COLO668 (cell line): ENCODE results near the gene SGSM1.
"Not testable (repeated sequence)": the region's sequence is repeated elsewhere in the genome, so short reads cannot be mapped to it uniquely, and the experiment has no call there.

Experiments
- DNase-seq: peaks from one replicate; lab custom pipeline; 2025; ENCODE audit not compliant: unreplicated experiment; lab: John Stamatoyannopoulos, UW

The SGSM1 gene

DNA sequence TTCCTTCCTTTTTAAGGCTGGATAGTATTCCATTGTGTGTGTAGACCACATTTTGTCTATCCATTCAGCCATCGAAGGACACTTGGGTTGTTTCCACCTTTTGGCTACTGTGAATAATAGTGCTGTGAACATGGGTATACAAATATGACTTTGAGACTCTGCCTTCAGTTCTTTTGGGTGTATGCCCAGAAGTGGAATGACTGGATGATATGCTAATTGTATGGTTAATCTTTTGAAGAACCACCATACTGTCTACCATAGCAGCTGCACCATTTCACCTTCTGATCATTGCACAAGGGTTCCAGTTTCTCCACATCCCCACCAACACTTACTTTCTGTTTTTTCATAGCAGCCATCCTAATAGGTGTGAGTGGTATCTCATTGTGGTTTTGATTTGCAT lies 30.3 kb downstream of the SGSM1 start:
- no peak for DNase-seq

GRCh38 chr22:24837517-24837916 lies 31.5 kb downstream of the SGSM1 start:
- not testable (repeated sequence) for DNase-seq

GRCh38 chr22:24841261-24841660 lies 35.2 kb downstream of the SGSM1 start:
- DNase-seq, result no peak

DNA sequence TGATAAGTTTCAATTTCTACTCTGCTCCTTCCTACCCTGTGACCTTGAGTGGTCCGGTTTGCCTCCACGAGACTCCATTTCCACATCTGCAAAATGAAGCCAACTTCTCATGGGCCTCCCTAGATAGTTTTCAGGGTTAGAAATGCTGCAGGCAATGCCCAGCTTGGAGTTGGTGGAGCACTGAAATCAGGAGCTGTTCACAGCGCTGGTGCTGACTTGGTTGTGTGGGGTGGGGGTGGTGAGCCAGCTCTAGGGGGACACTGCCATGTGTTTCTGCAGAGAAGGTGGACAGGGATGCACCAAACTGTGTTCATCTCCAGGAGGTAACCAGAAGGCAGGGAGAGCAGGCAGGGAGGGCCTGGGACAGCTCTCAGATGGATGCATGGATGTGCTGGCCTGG lies 37.0 kb downstream of the SGSM1 start:
- no peak for DNase-seq

DNA sequence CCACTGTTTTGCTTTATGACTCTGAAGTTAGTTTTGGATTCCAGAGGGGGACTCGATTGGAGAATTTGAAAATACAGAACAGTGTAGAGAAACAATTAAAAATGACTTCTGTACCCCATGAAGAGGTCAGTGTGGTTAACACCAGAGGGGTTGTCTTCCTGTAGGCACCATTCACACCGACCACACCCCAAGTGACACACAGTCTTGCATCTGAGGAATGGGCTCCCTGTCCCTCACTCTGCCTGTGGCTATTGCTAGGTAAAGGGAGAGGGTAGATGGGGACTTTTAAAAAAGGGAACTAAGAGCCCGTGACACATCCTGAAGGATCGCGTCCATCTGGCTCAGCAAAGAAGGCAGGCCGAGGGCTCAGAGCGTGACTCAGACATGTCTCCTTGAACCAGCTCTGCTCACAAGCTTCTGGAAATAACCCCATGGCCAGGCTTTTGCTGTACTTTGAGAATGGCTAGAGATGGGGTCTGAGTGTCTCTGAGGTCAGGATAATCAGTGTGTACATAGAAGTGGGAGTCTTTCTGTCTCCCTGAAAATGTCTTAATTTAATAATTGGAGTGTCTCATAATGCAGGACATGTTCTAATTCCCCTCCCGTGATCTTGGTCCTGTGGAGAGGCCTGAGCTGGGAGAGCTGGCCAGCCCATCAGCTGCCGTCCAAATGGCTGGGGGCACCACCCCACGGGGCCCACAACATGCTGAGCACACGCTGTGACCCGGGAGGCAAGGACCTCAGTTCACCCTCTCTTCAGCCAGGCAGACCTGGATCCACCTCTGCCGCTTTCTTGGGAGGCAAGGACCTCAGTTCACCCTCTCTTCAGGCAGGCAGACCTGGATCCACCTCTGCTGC lies 39.3 kb downstream of the SGSM1 start:
- DNase-seq, result no peak

GRCh38 chr22:24847490-24847889 lies 41.5 kb downstream of the SGSM1 start:
- DNase-seq, result no peak

DNA sequence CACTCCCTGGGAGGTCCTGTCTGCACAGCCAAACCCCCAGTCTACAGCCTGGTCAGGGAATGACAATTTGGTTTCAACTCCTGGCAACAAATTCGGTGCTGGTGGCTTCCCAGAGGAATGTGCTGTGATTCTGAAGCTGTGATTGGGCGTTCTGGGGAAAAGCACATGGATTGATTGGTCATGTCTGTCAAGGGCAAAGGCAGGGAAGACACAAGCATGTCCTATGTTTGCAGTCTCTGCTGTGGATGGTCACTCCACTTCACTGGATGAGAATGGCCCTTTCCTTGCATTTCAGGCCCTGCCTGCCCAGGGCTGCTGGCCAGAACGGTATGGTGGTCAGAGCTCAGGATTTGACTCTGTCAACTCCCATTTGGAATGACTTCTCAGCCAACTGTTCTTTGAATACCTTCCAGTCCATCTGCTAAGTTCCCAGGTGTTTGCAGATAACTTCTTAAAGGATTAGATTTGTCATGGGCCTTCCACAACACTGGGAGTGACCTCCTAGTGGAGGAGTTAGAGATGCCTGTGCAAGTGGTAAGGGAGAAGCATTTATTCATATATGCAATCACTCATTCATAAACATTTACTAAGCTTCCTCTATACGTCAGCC lies 42.7 kb downstream of the SGSM1 start:
- no peak for DNase-seq

DNA sequence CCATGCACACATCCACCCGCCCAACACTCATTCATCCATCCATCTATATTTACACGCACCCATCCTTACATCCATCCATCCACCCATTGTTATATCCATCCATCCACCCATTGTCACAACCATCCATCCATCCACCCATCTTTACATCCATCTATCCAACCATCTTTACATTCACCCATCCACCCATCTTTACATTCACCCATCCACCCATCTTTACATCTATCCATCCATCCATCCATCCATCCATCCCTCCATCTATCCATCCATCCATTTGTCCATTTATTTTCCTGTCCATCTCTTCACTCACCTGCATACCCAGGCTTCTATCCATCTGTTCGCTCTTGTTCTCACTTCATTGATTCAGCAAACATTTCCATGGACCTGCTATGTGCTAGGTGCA lies 49.8 kb downstream of the SGSM1 start:
- no peak for DNase-seq

DNA sequence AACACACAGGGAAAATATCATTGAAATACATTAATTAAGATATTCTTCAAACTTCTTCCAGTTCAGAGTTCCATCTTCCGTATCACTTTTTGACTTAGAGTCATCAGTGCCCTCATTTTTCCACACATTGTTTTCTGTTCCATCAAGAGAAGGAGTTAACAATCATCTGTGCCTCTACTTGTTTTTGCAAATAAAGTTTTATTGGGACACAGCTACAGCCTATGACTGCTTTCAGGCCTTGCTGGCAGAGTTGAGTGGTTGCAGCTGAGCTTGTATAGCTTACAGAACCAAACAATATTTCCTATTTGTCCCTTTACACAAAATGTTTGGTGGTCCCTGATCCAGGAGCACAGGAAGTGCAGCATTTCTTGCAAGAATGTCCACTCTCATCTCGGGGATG lies 51.6 kb downstream of the SGSM1 start:
- no peak for DNase-seq

GRCh38 chr22:24859587-24859986 lies 53.6 kb downstream of the SGSM1 start:
- DNase-seq, result no peak

DNA sequence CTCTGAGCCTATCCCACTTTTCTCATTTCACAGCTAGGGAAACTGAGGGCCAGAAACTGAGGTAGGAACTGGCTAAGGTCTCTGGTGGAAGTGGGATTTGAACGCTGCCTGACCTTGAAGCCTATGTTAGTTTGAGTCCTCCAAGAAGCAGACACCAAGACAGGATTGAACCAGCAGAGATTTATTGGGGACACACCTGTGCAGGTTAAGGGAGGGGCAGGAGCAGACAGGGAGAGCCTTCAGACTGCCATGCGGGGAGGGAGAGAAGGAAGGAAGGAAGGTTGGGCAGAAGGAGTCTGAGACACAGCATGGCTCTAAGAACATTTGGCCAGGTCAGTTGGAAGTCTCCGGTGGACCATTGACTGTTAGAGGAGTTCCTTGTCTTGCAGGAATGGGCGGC lies 59.5 kb downstream of the SGSM1 start:
- DNase-seq, result no peak

DNA sequence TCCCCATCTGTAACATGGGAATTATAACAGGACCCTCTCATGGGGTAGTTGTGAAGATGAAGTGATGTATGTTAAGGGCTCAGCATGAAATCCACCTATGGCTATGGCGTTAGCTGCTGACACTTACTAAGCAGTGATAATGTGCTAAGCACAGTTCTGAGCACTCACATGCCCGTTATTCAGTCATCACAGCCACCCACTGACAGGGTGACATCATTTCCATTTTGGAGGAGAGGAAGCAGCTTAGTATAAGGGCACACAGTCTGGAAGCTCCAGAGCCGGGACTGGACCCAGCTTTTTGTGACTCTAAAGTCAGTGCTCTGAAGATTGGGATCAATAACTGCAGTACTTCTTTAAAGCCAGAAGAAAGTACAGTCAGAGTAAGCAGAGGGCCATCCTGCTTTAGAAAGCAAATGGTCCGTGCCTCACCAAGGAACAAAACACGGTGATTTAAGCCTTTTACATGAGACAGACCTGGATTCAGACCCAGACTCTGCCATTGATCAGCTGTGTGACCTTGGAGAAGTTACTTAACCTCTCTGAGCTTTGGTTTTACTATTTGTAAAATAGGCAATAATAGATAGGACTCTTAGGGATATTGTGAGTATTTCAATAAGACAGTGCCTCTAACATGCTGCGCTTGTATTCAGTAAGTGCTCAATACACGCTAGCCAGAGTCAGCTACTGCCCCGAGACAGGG lies 61.5 kb downstream of the SGSM1 start:
- no peak for DNase-seq

DNA sequence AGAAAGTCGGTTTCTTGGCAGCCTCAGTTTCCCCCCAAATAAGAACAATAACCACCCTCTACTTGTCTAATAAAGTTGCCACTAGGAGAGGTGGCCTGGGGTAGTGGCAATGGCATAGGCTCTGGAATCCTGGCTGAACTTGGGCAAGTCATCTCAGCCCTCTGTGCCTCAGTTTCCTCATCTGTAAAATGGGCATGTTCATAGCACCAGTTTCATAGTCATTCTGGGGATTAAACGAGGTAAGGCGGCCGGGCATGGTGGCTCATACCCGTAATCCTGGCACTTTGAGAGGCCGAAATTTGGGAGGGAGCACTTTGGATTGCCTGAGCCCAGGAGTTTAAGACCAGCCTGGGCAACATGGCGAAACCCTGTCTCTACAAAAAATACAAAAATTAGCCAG lies 63.0 kb downstream of the SGSM1 start:
- DNase-seq, result no peak

DNA sequence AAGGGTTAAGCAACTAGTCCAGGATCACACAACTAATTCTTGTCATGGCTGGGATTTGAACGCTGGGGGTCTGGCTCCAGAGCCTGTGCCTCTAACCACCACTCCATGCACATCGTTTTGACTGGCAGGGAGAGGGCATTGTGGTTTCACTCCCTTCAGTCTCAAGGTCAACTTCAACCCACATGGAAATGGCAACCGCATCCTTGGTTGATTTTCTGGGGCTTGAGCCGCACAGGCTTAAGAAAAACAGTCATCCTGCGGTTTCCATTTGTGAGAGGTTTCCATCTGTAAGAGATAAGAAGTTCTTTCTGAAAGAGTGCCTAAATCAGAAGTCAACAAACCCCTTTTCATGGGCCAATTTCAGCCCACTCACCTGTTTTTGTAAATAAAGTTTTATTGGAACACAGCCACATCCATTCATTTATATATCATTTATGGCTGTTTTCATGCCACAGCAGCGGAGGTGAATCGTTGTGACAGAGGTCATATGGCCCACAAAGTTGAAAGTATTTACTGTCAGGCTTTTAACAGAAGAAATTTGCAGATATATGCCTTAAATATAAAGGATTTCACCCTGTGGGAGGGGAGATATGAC lies 65.7 kb downstream of the SGSM1 start:
- no peak for DNase-seq

GRCh38 chr22:24873226-24873625 lies 67.2 kb downstream of the SGSM1 start:
- no peak for DNase-seq

DNA sequence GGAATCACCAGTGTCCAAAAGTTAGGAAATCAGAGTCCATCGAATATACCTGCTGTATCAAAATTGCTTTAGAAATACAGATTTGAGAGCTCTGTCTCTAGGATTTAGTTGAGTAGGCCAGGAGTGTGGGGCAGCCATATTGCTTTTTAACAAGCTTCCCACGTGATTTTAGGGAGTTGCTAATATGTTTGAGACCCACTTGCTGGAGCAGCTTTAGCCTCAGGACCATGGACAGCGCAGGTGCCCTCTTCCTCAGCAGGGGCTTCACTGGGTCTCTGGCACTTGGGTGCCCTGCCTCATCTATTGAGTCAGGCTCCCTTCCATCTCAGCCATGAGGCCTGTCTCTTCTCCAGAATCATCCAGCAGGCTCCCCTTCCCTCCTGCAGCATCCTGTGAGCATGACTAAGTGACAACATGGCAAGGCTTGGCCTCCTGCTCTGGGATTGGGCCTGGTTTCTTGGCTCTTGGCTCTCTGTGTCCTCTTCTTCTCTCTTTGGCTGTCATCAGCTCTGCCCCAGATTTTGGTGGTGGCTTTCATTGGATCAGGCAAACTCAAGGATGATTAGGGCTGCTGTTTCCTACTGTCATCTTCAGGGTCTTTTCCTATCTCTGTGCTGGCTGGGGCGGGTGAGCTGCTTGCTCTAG lies 70.0 kb downstream of the SGSM1 start:
- no peak for DNase-seq

- DNase-seq, result no peak
Measured at GRCh38 chr22:24876700-24877099, 70.7 kb downstream of the SGSM1 start.

GRCh38 chr22:24878969-24879368 lies 73.0 kb downstream of the SGSM1 start:
- DNase-seq, result no peak

DNA sequence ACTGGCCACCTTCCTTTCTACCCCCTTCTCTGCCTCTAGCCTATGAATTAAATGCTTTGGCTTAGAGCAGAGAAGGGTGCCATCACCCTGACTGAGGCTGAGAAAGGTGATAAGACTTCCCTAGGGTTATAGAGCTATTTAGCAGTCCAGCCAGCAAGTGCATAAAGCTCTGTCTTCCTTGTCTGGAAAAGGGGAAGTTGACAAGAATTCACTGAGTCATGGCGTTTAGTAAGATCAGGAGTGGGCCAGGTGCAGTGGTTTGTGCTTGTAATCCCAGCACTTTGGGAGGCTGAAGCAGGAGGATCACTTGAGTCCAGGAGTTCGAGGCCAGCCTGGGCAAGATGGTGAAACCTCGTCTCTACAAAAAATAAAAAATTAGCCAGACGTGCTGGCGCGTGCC lies 77.4 kb downstream of the SGSM1 start:
- no peak for DNase-seq

GRCh38 chr22:24887260-24887659 lies 81.2 kb downstream of the SGSM1 start:
- no peak for DNase-seq

DNA sequence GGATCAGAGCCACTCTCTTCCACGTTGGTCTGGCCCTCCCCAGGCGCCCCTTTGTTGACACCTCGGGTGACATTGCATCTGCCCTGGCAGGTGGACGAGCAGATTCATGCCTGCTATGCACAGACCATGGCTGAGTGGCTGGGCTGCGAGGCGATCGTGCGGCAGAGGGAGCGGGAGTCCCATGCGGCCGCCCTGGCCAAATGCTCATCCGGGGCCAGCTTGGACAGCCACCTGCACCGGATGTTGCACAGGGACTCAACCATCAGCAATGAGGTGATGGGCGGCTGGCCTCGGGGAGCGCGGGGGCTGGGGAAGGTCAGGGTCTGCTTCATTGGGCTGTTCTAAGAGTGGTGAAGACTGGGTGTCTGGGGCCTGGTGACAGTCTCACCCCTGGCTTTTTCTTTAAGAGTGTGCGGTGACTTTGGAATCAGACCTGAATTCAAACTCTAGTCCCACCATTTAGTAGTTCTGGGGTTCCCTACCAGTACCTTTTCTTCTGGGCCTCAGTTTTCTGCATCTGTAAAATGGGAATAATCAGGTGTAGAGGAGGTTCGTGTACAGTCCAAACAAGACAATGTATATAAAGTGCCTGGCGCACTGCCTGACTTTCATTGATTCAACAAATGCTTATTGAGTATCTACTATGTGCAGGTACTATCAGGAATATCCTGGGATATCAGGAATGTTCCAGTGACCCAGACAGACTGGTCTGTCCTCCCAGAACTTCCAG lies 87.5 kb downstream of the SGSM1 start:
- DNase-seq, result no peak
